RWPE2 (cell line): Measurements from ENCODE around the gene LPCAT1.
A peak's percentile ranks its signal among the peaks of the same experiment; 100 is the strongest.

Experiments
- ATAC-seq: fragments of 200-7000 bp; cut with Tn5 transposase; 3 replicates; pipeline ENCODE4 v1.9.1; 2021; ENCODE audit warnings: low read depth
- DNase-seq: peaks from one replicate; pipeline ENCODE4 v3.0.0-alpha.2; 2020; ENCODE audit warnings: low spot score
- H3K27ac ChIP-seq: fragments of 450-650 bp; 2 replicates; pipeline ENCODE4 v1.5.1; 2017; ENCODE audit warnings: mild to moderate bottlenecking; ENCODE audit not compliant: poor library complexity, severe bottlenecking
- H3K27me3 ChIP-seq: fragments of 250-450 bp; sonication (Bioruptor Pico); 2 replicates; pipeline ENCODE4 v1.5.1; 2021; ENCODE audit warnings: mild to moderate bottlenecking, moderate library complexity; ENCODE audit not compliant: insufficient read depth, poor library complexity, severe bottlenecking
- H3K36me3 ChIP-seq: fragments of 250-450 bp; sonication (Bioruptor Pico); 2 replicates; pipeline ENCODE4 v1.5.1; 2020; ENCODE audit warnings: low read depth, mild to moderate bottlenecking, moderate library complexity
- H3K4me1 ChIP-seq: fragments of 250-450 bp; sonication (Bioruptor Pico); 2 replicates; pipeline ENCODE4 v1.5.1; 2021; ENCODE audit warnings: mild to moderate bottlenecking, moderate library complexity; ENCODE audit not compliant: insufficient read depth, poor library complexity, severe bottlenecking
- H3K4me3 ChIP-seq: fragments of 250-450 bp; sonication (Bioruptor Pico); 2 replicates; pipeline ENCODE4 v1.5.1; 2021; ENCODE audit warnings: mild to moderate bottlenecking, moderate library complexity; ENCODE audit not compliant: severe bottlenecking
- H3K9me3 ChIP-seq: fragments of 250-450 bp; sonication (Bioruptor Pico); 2 replicates; pipeline ENCODE4 v1.5.1; 2021; ENCODE audit warnings: mild to moderate bottlenecking, moderate library complexity; ENCODE audit not compliant: severe bottlenecking
- TF ChIP-seq, protein P1 (sequence below): fragments of 450-650 bp; IDR thresholded peaks from one replicate; pipeline ENCODE4 v1.5.1; 2017; ENCODE audit warnings: mild to moderate bottlenecking, moderate library complexity; ENCODE audit not compliant: poor library complexity, severe bottlenecking

Gene LPCAT1

DNA sequence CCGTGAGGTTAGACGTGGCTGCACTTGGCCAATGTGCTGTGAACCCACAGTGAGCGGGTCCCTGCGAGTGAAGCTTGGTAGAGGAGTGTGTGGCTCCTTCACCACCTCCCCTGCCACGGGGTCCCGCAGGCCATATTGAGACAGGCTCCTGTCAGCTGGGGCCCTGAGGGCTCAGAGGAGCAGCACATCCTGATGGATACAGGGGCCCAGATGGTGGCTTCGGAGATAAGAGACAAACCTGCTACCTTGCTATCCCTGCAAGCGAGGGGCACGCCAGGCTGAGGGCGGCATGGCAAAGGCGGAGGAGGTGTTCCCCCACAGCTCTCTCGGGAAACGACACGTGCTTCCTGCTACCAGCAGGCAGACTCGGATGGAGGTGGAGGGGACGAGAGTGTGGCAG is 111.6 kb downstream of the LPCAT1 start:
- H3K27ac ChIP-seq, result no peak overlapping the region
- ATAC-seq (no peak), DNase-seq (peak; percentile 71)
- peaks cover 12% of the 10 kb centered on the region for H3K27me3 ChIP-seq
- no peaks in the 10 kb centered on the region for H3K36me3 ChIP-seq
- no peak overlapping the region for H3K4me3 ChIP-seq
- TF ChIP-seq, protein P1, sequence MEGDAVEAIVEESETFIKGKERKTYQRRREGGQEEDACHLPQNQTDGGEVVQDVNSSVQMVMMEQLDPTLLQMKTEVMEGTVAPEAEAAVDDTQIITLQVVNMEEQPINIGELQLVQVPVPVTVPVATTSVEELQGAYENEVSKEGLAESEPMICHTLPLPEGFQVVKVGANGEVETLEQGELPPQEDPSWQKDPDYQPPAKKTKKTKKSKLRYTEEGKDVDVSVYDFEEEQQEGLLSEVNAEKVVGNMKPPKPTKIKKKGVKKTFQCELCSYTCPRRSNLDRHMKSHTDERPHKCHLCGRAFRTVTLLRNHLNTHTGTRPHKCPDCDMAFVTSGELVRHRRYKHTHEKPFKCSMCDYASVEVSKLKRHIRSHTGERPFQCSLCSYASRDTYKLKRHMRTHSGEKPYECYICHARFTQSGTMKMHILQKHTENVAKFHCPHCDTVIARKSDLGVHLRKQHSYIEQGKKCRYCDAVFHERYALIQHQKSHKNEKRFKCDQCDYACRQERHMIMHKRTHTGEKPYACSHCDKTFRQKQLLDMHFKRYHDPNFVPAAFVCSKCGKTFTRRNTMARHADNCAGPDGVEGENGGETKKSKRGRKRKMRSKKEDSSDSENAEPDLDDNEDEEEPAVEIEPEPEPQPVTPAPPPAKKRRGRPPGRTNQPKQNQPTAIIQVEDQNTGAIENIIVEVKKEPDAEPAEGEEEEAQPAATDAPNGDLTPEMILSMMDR, result no peak
- H3K4me1 ChIP-seq, result no peaks in the 10 kb centered on the region
- H3K9me3 ChIP-seq, result no peaks in the 10 kb centered on the region
